ENCODE measurements around the gene C9orf72.

Gene C9orf72

DNA sequence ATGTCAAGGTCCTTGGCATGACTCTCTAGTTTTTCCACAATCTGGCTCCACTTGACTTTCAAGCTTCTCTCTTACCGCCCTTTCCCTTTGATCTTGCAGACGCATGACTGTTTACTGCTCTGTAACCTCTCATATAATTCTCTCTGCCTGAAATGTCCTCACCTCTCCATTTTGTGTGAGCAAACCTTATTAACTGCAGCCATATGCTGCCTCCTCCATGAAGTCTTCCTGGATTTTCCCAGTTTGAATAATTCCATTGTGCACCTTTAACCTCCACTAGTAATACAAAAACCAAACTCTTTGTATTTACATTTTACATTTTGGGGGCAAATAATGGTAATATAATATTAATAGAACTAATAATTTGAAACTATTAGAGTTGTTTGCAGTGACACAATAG lies 9.5 kb upstream of the C9orf72 start:
- no peak overlapping the region for H3K4me3 ChIP-seq (ENCODE audit: low read depth, low read length)
- no peak for DNase-seq (ENCODE audit: low read depth)
- no peak for TF ChIP-seq CTCF (IDR thresholded peaks at IDR 0.05; ENCODE audit: low read depth, low read length, missing control alignments)

DNA sequence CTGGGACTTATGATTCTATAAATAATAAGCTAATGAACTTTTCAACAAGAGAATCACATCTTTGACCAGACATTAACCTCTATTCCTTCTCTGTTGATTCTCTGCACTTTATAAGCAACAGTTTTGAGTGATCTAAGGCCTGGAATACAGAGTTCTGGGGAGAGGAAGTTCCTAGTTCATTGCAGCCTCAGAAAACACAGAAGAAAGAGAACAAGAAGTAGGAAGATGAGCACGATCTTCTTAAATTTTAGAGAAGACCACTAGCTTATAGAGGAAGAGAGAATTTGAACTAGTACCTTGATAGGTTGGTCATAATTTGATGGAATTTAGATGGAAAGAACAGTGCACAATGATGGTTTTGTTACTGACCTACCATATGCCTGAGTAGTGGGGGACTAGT lies 8.5 kb upstream of the C9orf72 start:
- no peak overlapping the region for H3K4me3 ChIP-seq (ENCODE audit: low read depth, low read length)
- no peak for DNase-seq (ENCODE audit: low read depth)
- no peak for TF ChIP-seq CTCF (IDR thresholded peaks at IDR 0.05; ENCODE audit: low read depth, low read length, missing control alignments)

GRCh38 chr9:27573634-27574590 lies 631 bp upstream of the C9orf72 start:
- peak; percentile 100 for DNase-seq (ENCODE audit: low read depth)
- TF ChIP-seq CTCF (IDR thresholded peaks at IDR 0.05; ENCODE audit: low read depth, low read length, missing control alignments): no peak
- peak overlapping the region; percentile 57 for H3K4me3 ChIP-seq (ENCODE audit: low read depth, low read length)

DNA sequence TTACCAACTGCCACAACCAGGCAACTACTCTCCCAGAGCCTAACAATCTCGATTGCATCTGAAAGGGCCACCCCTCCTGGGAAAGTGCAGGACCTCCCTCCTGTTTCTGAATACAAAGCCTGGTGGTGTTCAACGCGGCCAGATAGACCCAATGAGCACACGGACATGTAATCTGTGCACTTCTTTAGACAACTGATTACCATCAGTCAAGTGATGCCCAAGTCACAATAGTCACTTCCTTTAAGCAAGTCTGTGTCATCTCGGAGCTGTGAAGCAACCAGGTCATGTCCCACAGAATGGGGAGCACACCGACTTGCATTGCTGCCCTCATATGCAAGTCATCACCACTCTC lies 739 bp downstream of the C9orf72 start:
- TF ChIP-seq CTCF (IDR thresholded peaks at IDR 0.05; ENCODE audit: low read depth, low read length, missing control alignments): no peak
- peak overlapping the region; percentile 57 for H3K4me3 ChIP-seq (ENCODE audit: low read depth, low read length)
- peak; percentile 55 for DNase-seq (ENCODE audit: low read depth)

- no peak for TF ChIP-seq CTCF (IDR thresholded peaks at IDR 0.05; ENCODE audit: low read depth, low read length, missing control alignments)
- H3K4me3 ChIP-seq (ENCODE audit: low read depth, low read length): no peak overlapping the region; the same call in 1 of the 2 replicates
- DNase-seq (ENCODE audit: low read depth): no peak
Observed at GRCh38 chr9:27572061-27572460, 1.2 kb downstream of the C9orf72 start.

GRCh38 chr9:27571011-27571410 lies 2.3 kb downstream of the C9orf72 start:
- TF ChIP-seq CTCF (IDR thresholded peaks at IDR 0.05; ENCODE audit: low read depth, low read length, missing control alignments): no peak
- H3K4me3 ChIP-seq (ENCODE audit: low read depth, low read length): no peak overlapping the region
- no peak for DNase-seq (ENCODE audit: low read depth)

- no peak for TF ChIP-seq CTCF (IDR thresholded peaks at IDR 0.05; ENCODE audit: low read depth, low read length, missing control alignments)
- DNase-seq (ENCODE audit: low read depth): no peak
- no peak overlapping the region for H3K4me3 ChIP-seq (ENCODE audit: low read depth, low read length)
Observed at GRCh38 chr9:27569406-27569805, 3.9 kb downstream of the C9orf72 start.

Measured in GM12864 (cell line).